GM12891 (cell line): Measurements from ENCODE around the gene TRPV4.

Experiments used
- PAX5 ChIP-seq: IDR thresholded peaks from 2 replicates; pipeline ENCODE4 v1.6.1; 2011; ENCODE audit warnings: low read length, moderate library complexity, mild to moderate bottlenecking; ENCODE audit not compliant: insufficient read depth, severe bottlenecking
- POLR2A ChIP-seq: IDR thresholded peaks from 2 replicates; pipeline ENCODE4 v1.6.1; 2011; ENCODE audit warnings: low read depth, low read length, control low read depth
- POLR2AphosphoS5 ChIP-seq: IDR thresholded peaks from 2 replicates; pipeline ENCODE4 v1.6.1; 2011; ENCODE audit warnings: low read depth, low read length, control low read depth
- POU2F2 ChIP-seq: IDR thresholded peaks from 2 replicates; pipeline ENCODE4 v1.6.1; 2011; ENCODE audit warnings: low read depth, mild to moderate bottlenecking, control low read depth, low read length, moderate library complexity
- SPI1 ChIP-seq: IDR thresholded peaks from 2 replicates; pipeline ENCODE4 v1.6.1; 2011; ENCODE audit warnings: low read depth, low read length, control low read depth
- TAF1 ChIP-seq: IDR thresholded peaks from 2 replicates; pipeline ENCODE4 v1.6.1; 2011; ENCODE audit warnings: low read depth, low read length, control low read depth

GRCh38 chr12:109808876-109809646 is 24.1 kb downstream of the TRPV4 start:
- TF ChIP-seq TAF1 (no peak), POLR2AphosphoS5 (no peak), POLR2A (no peak), SPI1 (no peak), POU2F2 (no peak), PAX5 (no peak)
